Measurements from ENCODE around the gene PPM1D.

Gene PPM1D

DNA sequence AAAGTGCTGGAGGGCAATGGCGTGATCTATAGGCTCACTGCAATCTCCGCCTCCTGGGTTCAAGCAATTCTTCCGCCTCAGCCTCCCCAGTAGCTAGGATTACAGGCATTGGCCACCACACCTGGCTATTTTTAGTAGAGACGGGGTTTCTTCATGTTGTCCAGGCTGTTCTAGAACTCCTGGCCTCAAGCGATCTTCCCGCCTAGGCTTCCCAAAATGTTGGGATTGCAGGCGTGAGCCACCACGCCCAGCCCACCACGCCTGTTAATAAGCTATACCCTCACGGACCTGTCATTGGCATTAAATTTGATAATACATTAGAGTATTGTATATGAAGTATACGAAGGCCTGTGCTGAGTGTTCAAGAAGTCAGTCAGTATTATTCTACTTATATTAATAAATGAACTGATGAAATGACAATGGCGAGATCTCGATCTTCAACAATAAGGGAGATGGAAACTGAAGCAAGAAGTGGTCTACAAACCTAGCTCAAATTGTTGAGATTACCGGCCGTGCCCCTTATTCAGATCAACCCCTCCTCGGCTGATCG lies 76.8 kb downstream of the PPM1D start:
- DNase-seq: no peak

DNA sequence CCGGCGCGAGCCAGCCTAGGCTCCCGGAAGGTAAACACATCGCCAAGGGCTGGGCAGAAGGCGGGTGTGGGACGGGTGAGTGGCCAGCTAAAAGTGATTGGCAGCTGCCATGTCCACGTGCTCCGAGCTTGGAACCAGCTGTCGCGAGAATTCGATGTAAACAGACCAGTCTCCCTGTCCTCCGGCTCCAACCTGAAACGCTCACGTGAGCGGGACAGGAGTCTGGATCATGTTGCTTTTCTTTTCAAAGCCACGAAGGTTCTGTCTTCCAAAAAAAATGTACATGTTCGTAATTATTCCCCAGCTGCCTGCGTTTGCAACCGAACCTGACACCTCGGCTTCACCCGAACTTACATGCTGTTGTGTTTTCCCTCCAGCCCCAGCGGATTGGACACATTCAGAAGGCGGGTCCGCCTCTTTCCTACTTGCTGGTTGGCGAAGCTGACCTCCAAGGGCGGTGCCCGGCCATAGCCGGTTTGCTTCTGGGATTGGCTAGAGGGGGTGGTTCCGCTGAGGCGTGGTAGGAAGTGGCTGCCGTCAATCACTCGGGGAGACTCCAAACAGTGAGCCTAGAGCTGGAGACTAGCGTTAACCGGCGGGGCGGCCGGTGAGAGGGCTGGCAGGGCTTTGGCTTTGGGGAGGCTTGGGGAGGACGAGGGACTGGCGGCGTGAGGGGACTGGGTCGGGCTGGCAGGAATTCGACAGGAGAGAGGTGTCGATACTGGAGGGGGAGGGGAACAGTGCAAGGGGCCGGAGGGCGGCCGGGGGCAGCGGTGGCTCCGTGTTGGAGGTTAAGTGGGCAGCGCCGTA lies 77.5 kb downstream of the PPM1D start, which contains the start of gene BCAS3:
Gene BCAS3 (plus strand): TSS at position 544 of the 810 bp plus-strand sequence.
- DNase-seq: peak; percentile 98

DNA sequence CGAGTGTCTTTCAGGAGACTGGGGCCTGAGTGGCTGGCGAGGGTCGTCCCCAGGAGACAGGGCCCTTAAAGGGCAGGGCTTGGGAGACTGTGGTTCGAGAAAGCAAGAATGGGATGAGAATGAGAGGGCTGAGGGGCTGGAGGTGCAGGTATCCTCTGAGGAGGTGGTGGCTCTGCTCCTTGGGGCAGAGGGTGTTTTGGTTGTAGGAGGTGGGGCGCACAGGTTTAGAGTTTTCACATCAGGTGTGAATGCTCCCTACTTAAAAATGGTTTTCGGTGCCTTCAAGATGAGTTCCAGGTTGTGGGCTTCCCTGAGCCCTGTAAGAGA lies 78.1 kb downstream of the PPM1D start:
- no peak for DNase-seq

DNA sequence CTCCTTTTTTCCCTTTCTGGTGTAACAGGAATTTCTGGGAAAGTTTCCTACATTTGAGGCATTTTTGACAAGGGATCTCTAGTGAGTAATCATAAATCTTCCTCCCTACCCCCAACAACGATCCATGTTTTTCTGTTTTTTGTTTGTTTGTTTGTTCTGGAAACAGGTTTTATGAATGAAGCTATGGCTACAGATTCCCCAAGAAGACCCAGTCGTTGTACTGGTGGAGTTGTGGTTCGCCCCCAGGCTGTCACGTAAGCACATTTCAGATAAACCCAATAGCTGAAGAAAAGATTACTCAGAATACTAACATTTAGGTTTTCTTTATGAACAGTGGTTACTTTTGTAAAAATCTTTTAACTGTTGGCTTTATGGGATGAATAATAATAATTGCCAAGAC lies 79.3 kb downstream of the PPM1D start:
- DNase-seq: no peak

DNA sequence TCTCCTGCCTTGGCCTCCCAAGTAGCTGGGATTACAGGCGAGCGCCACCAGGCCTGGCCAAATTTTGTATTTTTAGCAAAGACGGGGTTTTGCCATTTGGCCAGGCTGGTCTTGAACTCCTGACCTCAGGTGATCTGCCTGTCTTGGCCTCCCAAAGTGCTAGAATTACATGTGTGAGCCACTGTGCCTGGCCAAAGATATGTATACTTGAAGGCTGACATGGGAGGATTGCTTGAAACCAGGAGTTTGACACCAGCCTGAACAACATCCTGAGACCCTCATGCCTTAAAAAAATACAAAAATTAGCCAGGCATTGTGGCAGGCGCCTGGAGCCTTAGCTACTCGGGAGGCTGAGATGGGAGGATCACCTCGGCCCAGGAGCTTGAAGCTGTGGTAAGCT lies 80.8 kb downstream of the PPM1D start:
- no peak for DNase-seq

DNA sequence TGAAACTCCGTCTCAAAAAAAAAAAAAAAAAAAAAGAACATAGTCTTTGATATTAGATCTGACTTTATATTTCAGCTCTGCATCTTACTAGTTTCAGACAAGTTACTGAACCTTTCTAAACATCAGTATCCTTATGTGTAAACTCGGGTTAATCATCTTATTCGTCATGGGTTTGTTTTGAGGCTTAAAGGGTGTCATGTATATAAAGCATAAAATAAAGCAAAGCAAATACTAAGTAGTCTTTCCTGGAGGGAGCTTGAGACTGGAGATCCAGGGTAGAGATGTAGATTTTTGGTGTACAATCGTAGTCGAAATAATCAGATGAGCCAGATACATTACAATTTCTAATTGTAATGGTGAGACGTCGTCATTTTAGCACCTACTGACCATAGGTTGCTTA lies 85.4 kb downstream of the PPM1D start:
- DNase-seq: no peak

DNA sequence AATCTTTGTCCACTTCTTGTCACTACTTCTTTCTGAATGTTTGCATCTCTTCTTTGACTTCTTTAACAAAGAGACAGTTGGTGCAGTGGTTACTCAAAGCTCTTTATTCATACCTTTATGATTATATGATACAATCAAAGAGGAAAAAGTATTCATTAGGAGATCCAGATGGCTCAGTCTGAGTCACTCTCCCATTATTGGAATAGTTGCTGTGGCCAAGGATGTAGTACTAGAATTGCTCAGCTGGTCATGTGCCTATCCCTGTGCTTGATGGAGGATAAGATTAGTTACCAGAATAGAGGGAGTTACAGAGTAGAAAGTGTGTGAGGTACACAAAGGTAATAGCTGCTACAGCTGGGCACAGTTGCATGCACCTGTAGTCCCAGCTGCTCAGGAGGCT lies 96.0 kb downstream of the PPM1D start:
- DNase-seq: no peak

DNA sequence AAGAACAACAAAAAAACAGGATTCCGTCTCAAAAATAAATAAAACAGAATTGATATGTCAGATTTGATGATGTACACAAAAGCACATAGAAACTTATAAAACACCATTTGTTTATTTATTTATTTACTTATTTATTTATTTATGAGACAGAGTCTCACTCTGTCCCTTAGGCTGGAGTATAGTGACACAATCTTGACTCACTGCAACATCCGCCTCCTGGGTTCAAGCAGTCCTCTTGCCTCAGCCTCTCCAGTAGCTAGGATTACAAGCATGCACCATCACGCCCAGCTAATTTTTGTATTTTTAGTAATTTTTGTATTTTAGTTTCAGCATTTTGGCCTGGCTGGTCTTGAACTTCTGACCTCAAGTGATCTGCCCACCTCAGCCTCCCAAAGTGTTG lies 99.1 kb downstream of the PPM1D start:
- DNase-seq: no peak

DNA sequence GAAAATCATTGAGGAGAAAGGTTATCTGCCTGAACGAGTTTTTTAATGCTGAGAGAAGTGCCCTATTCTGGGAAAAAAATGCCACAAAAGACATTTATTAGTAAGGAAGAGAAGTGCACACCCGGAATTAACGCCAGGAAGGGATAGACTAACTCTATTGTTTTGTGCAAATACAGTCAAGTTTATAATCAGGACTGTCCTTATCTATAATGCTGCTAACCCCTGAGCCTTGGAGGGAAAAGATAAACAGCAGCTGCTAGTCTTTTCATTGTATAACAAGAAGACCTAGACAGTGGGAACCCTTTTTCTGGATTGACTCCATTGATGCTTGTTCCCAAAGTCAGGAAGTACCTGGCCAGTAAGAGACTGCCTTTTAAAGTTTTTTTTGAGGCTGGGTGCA lies 104.2 kb downstream of the PPM1D start:
- DNase-seq: peak; percentile 61

DNA sequence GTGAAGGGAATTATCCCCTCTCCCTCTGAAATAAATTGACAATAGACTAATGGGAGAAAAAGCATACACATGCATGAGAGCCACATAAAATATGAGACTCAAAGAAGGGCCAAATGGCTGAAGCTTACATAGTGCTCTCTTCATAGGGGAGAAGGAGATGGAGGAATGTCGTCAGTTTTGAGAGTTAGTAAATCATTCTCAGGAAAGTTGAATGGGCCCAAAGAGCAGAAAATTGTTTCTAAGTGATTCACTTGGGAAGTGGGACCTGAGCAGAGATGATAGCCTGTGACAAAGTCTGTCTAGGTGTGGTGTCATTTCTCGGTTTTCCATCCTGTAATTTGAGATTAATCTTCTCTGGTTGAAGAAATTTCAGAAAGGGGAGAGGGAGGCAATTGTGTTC lies 112.7 kb downstream of the PPM1D start:
- DNase-seq: no peak

DNA sequence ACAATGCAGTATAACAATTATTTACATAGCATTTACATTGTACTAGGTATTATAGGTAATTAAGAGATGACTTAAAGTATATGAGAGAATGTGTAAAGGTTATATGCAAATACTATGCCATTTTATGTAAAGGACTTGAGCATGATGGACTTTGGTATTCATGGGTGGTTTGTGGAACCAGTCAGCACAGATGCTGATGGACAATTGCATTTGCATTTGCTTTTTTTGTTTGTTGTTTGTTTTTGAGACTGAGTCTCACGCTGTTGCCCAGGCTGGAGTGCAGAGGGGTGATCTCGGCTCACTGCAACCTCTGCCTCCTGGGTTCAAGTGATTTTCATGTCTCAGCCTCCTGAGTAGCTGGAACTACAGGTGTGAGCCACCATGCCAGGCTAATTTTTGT lies 113.6 kb downstream of the PPM1D start:
- no peak for DNase-seq
